Neural cell (in vitro differentiated cells): ENCODE data around the gene MDGA2.

Experiments
- EP300 ChIP-seq: fragments of 450-650 bp; conservative IDR thresholded peaks from 2 replicates; pipeline ENCODE4 v1.6.1; 2014; ENCODE audit warnings: antibody characterized with exemption, mild to moderate bottlenecking, moderate library complexity; ENCODE audit not compliant: poor library complexity, severe bottlenecking
- EZH2 ChIP-seq: fragments of 200-600, 300-800 bp; shearing (Covaris generic), sonication (generic); IDR thresholded peaks from 2 replicates; pipeline ENCODE4 v1.6.1; 2014; ENCODE audit warnings: antibody characterized with exemption, low read length, borderline replicate concordance, mild to moderate bottlenecking; ENCODE audit not compliant: insufficient read depth, poor library complexity, severe bottlenecking
- MXI1 ChIP-seq: fragments of 450-650 bp; conservative IDR thresholded peaks from 2 replicates; pipeline ENCODE4 v1.6.1; 2014; ENCODE audit warnings: antibody characterized with exemption, mild to moderate bottlenecking; ENCODE audit not compliant: poor library complexity, severe bottlenecking
- POLR2AphosphoS5 ChIP-seq: IDR thresholded peaks from 2 replicates; pipeline ENCODE4 v1.6.1; 2012
- RAD21 ChIP-seq: fragments of 450-650 bp; conservative IDR thresholded peaks from 2 replicates; pipeline ENCODE4 v1.6.1; 2014; ENCODE audit warnings: antibody characterized with exemption, mild to moderate bottlenecking, moderate library complexity
- SMC3 ChIP-seq: fragments of 450-650 bp; conservative IDR thresholded peaks from 2 replicates; pipeline ENCODE4 v1.6.1; 2014; ENCODE audit warnings: antibody characterized with exemption, mild to moderate bottlenecking, moderate library complexity; ENCODE audit not compliant: poor library complexity
- TAF1 ChIP-seq: IDR thresholded peaks from 2 replicates; pipeline ENCODE4 v1.6.1; 2012; ENCODE audit warnings: low read depth
- TF ChIP-seq, protein P1 (sequence below): fragments of 450-650 bp; IDR thresholded peaks from 2 replicates; pipeline ENCODE4 v1.5.1; 2014; ENCODE audit warnings: antibody characterized with exemption, mild to moderate bottlenecking, moderate library complexity; ENCODE audit not compliant: poor library complexity, severe bottlenecking
- TF ChIP-seq, protein P2 (sequence below): IDR thresholded peaks from 2 replicates; pipeline ENCODE4 v1.6.1; 2012; ENCODE audit warnings: borderline replicate concordance

DNA sequence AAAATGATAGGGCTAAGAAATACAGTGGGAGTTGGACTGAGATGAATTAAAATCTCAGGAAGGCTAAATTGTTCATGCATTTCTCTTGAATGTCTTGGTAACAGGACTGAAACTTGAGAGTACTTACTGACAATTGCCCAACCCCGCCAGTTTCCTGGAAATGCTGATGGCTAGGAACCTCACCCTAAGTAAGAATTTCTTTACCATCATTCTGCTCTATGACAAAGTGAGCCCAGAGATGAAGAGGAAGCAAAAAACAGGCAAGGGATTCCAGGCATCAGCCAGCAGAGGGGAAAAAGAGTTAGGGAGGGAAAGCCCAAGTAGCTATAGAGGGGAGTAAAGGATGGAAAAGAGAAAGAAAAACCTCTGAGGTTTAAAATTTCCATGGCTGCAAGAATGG is 397.7 kb downstream of the MDGA2 start:
- TF ChIP-seq POLR2AphosphoS5 (no peak), EP300 (no peak), SMC3 (no peak), EZH2 (no peak), RAD21 (no peak), MXI1 (no peak), TAF1 (no peak)
- TF ChIP-seq, protein P1, sequence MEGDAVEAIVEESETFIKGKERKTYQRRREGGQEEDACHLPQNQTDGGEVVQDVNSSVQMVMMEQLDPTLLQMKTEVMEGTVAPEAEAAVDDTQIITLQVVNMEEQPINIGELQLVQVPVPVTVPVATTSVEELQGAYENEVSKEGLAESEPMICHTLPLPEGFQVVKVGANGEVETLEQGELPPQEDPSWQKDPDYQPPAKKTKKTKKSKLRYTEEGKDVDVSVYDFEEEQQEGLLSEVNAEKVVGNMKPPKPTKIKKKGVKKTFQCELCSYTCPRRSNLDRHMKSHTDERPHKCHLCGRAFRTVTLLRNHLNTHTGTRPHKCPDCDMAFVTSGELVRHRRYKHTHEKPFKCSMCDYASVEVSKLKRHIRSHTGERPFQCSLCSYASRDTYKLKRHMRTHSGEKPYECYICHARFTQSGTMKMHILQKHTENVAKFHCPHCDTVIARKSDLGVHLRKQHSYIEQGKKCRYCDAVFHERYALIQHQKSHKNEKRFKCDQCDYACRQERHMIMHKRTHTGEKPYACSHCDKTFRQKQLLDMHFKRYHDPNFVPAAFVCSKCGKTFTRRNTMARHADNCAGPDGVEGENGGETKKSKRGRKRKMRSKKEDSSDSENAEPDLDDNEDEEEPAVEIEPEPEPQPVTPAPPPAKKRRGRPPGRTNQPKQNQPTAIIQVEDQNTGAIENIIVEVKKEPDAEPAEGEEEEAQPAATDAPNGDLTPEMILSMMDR, result no peak
- TF ChIP-seq, protein P2, sequence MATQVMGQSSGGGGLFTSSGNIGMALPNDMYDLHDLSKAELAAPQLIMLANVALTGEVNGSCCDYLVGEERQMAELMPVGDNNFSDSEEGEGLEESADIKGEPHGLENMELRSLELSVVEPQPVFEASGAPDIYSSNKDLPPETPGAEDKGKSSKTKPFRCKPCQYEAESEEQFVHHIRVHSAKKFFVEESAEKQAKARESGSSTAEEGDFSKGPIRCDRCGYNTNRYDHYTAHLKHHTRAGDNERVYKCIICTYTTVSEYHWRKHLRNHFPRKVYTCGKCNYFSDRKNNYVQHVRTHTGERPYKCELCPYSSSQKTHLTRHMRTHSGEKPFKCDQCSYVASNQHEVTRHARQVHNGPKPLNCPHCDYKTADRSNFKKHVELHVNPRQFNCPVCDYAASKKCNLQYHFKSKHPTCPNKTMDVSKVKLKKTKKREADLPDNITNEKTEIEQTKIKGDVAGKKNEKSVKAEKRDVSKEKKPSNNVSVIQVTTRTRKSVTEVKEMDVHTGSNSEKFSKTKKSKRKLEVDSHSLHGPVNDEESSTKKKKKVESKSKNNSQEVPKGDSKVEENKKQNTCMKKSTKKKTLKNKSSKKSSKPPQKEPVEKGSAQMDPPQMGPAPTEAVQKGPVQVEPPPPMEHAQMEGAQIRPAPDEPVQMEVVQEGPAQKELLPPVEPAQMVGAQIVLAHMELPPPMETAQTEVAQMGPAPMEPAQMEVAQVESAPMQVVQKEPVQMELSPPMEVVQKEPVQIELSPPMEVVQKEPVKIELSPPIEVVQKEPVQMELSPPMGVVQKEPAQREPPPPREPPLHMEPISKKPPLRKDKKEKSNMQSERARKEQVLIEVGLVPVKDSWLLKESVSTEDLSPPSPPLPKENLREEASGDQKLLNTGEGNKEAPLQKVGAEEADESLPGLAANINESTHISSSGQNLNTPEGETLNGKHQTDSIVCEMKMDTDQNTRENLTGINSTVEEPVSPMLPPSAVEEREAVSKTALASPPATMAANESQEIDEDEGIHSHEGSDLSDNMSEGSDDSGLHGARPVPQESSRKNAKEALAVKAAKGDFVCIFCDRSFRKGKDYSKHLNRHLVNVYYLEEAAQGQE, result no peak
